ENCODE results near the gene RRM2.

DNA sequence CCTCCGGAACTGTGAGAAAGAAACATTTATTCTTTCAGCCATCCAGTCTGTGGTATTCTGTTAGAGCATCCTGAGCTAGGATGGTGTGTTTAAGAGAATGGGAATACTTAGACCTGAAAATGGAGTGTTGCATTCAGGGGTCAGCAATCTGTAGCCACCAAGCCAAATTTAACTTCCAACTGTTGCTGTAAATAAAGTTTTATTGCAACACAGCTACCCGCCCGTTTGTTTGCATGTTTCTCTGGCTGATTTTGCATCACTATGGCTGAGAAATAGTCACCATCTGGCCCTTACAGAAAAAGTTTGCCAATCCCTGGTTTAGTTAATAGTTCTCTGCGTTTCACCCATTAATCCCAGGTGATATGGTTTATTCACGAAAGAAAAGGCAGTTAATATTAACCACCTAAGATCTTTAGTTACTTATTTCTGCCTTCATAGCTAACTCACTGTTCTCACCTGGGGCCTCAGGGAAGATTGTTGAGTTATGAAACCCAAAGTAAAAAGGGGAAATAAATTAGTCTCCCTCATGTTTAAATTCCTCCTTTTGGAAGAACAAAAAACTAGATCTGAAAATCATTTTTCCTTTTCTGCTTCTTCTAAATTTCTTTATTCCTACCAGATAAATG, 32.9 kb upstream of the RRM2 start:
- TF ChIP-seq GATA2 (IDR thresholded peaks at IDR 0.05; ENCODE audit: low read depth, low read length) (no peak), GATA3 (IDR thresholded peaks at IDR 0.05; ENCODE audit: low read depth, low read length) (no peak)
